Transverse colon (tissue), 4 donors: ENCODE measurements around the gene MACROH2A1. TPM values are rescaled to one million over a fixed set of nuclear protein-coding genes. Genes with fewer than 3 reads are reported as not detected.
A peak's percentile ranks its signal among the peaks of the same experiment; 100 is the strongest.

Experiments
- DNase-seq: peaks from one replicate; pipeline ENCODE4 v3.0.0-alpha.2; 2019
- H3K27ac ChIP-seq, 4 donors: fragments of 200-600 bp; sonication (generic); 2 replicates each; pipeline ENCODE4 v1.5.1; 2016 to 2018; ENCODE audit warnings: inconsistent platforms in 4 of 4
- H3K27me3 ChIP-seq: fragments of 200-600 bp; sonication (generic); 2 replicates; pipeline ENCODE4 v1.5.1; 2017; ENCODE audit warnings: inconsistent platforms
- H3K36me3 ChIP-seq, 4 donors: fragments of 200-600 bp; sonication (generic); 2 replicates each; pipeline ENCODE4 v1.5.1; 2017 to 2019; ENCODE audit warnings: inconsistent platforms in 4 of 4
- H3K4me1 ChIP-seq, 4 donors: fragments of 200-600 bp; sonication (generic); 2 replicates each; pipeline ENCODE4 v1.5.1; 2017 to 2020; ENCODE audit warnings: inconsistent platforms in 4 of 4
- H3K4me3 ChIP-seq, 4 donors: fragments of 200-600 bp; sonication (generic); 1 replicate in 1 of 4; 2 replicates in 3 of 4; pipeline versions ENCODE4 v1.5.1 to v1.6.1; 2017 to 2019; ENCODE audit warnings: inconsistent platforms in 4 of 4
- H3K9me3 ChIP-seq, 2 donors: fragments of 200-600 bp; sonication (generic); 2 replicates each; pipeline ENCODE4 v1.5.1; 2017 to 2019; ENCODE audit warnings: inconsistent platforms in 2 of 2
- EP300 ChIP-seq: sonication (generic); formaldehyde crosslinking; IDR thresholded peaks from one replicate; pipeline ENCODE4 v1.6.1; 2017; ENCODE audit warnings: antibody characterized with exemption, low read depth
- POLR2A ChIP-seq: fragments of 450-650 bp; IDR thresholded peaks from one replicate; pipeline ENCODE4 v1.6.1; 2016; ENCODE audit warnings: antibody characterized with exemption, mild to moderate bottlenecking, moderate library complexity
- POLR2AphosphoS5 ChIP-seq, 3 donors: sonication (generic); formaldehyde crosslinking; IDR thresholded peaks; one replicate each; pipeline ENCODE4 v1.6.1; 2016; ENCODE audit warnings: antibody characterized with exemption in 3 of 3
- WGBS, 2 donors: methylation state at CpG; one replicate each; pipeline ENCODE4 v1.1.5; 2018; ENCODE audit warnings: low coverage in 1 of 2; 5-methylcytosine and 5-hydroxymethylcytosine counted together
- in situ Hi-C, 4 donors: fragments of 200-750 bp; cut with MboI; loops; one replicate each; pipeline versions ENCODE4 v1.15.0 to v1.15.1; 2017; ENCODE audit warnings: low sequenced_read_pairs in 3 of 4, low pct_ligation_motif_present in 1 of 4, low pct_unique_long_range_greater_than_20kb in 1 of 4
- intact Hi-C: fragments of 100-400 bp; cut with DNase I; formaldehyde crosslinking; loops from one replicate; pipeline ENCODE4 v1.15.1; 2023; ENCODE audit warnings: low total_unique reads
- total RNA-seq, 4 donors: library from RNA; depleted of rRNA; stranded (reverse); fragments of >200 nt; gene quantifications; one replicate each; pipeline ENCODE4 v1.1.0, GENCODE V29; 2016
- TF ChIP-seq, protein P1 (sequence below), 5 experiments: fragments of 200-600 bp in 3 of 5; fragments of 450-650 bp in 2 of 5; sonication (generic) in 3 of 5; IDR thresholded peaks; 1 replicate in 2 of 5; 2 replicates in 3 of 5; pipeline ENCODE4 v1.5.1; 2016 to 2017; ENCODE audit warnings: antibody characterized with exemption in 5 of 5, inconsistent platforms in 3 of 5, mild to moderate bottlenecking in 2 of 5, moderate library complexity in 1 of 5

The MACROH2A1 gene
- total RNA-seq, 4 donors from 2014 or later: 190 to 348 (median 314) TPM

DNA sequence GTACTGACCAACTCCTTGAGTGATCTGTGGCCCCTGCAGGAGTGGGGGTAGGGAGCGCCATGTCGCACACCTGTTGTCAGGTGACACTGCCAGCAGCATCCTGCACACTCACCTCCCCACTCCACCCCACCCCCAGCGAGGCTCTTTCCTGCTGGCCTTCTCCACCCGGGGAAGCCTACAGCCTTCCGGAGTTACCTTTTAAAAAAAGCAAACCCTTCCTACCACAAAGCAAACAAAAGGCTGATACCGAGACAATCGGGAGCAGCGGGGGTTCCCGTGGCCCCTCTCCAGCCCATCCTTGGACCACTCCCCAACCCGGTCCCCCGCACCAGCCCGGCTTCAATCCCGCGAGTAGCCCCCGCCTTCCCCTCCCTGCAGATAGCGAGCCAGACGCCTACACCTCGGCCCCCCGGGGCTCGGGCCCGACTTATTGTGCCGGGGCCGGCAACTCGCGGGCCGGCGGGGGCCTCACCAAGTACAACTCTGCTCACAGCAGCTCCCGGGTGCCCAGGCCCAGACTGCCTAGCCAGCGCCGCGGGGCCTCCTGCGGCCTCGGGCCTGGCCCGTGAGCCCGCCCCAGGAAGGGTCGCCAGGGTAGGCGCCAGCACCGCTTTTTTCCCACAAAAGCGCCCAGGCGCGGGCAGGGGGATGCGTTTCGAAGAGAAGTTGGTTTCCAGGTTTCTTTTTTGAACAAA lies 724 bp downstream of the MACROH2A1 start:
- H3K4me3 ChIP-seq: peak overlapping the region; percentile 95 to 99 (median 98)
- H3K36me3 ChIP-seq: no peaks in the 10 kb centered on the region
- H3K9me3 ChIP-seq: no peaks in the 10 kb centered on the region
- TF ChIP-seq, protein P1, sequence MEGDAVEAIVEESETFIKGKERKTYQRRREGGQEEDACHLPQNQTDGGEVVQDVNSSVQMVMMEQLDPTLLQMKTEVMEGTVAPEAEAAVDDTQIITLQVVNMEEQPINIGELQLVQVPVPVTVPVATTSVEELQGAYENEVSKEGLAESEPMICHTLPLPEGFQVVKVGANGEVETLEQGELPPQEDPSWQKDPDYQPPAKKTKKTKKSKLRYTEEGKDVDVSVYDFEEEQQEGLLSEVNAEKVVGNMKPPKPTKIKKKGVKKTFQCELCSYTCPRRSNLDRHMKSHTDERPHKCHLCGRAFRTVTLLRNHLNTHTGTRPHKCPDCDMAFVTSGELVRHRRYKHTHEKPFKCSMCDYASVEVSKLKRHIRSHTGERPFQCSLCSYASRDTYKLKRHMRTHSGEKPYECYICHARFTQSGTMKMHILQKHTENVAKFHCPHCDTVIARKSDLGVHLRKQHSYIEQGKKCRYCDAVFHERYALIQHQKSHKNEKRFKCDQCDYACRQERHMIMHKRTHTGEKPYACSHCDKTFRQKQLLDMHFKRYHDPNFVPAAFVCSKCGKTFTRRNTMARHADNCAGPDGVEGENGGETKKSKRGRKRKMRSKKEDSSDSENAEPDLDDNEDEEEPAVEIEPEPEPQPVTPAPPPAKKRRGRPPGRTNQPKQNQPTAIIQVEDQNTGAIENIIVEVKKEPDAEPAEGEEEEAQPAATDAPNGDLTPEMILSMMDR (IDR thresholded peaks at IDR 0.05): no peak
- TF ChIP-seq POLR2AphosphoS5 (IDR thresholded peaks at IDR 0.05) (peak in 2 of 3 donors; percentile 17 to 48), POLR2A (no peak), EP300 (no peak)
- in situ Hi-C loops (no loop called here), intact Hi-C loops (loop anchor here (5.0 kb wide), 1 partner anchor 41 kb away; no protein-coding TSS in a partner anchor)
- no peaks in the 10 kb centered on the region for H3K27me3 ChIP-seq
- peak; percentile 77 for DNase-seq
- 0% methylated on average over 41 of the region's 43 CpGs; no CpG with 5 or more reads in 1 of the 2 donors for WGBS, 2 donors
- H3K27ac ChIP-seq: peak overlapping the region; percentile 88 to 95 (median 92)
- peaks cover 19 to 58% (median 47%) of the 10 kb centered on the region in 4 donors for H3K4me1 ChIP-seq

DNA sequence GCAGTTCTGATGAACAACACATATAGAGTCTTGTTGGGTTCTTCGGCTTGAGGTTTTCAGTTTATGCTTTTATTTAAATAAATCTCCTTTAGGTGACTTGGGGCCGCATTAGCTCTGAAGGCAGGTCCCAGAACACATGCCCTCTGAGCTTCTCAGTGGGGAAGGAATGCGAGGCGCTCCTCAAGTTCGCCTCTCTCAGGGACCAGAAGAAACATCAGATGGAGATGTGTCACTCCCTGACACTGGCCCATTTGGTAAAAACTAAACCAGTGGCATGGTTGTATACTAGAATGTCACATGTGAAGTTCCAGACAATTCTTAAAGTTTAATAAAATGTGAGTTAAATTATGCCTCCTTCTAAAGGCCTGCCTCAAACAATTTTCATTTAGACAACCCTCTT lies 1.9 kb downstream of the MACROH2A1 start:
- Histone ChIP-seq H3K4me3 (no peak overlapping the region), H3K27me3 (no peaks in the 10 kb centered on the region), H3K4me1 (peaks cover 21 to 68% (median 54%) of the 10 kb centered on the region in 4 donors), H3K9me3 (no peaks in the 10 kb centered on the region), H3K36me3 (no peaks in the 10 kb centered on the region), H3K27ac (peak overlapping the region in 1 of 4 donors; percentile 95)
- 84% methylated on average over 5 of the region's 5 CpGs; no CpG with 5 or more reads in 1 of the 2 donors for WGBS, 2 donors
- TF ChIP-seq, protein P1 (IDR thresholded peaks at IDR 0.05): no peak
- TF ChIP-seq EP300 (no peak), POLR2AphosphoS5 (IDR thresholded peaks at IDR 0.05) (no peak), POLR2A (no peak)
- DNase-seq: no peak
- in situ Hi-C loops (no loop called here), intact Hi-C loops (loop anchor here (5.0 kb wide), 1 partner anchor 40 kb away; no protein-coding TSS in a partner anchor)

DNA sequence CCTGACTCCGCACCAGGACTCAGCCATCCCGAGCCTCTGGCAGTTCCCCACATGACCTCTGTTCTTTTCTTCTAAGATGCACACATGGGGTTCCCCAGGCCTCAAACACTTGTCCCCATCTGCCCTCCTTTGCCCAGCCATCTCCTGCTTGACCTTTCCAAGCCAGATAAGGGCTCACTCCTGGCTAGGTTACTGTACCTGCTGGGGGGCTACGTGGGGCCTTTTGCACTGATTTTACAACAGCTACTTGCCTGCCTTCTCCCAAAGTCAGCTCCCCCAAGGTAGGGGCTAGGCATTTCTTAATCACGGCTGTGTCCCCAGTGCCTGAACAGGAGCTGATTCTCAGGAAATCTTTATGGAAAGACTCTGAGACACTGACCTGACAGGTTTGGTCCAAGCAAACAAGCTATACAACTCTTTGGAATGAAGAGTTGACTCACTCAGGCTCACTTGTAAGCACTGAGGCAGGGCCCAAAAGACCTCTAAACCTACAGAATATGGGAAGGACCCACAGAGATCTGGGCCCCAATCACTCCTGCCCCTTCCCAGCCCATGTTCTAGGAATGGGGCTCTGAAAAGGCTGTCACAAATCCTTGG lies 2.5 kb downstream of the MACROH2A1 start:
- TF ChIP-seq POLR2A (no peak), POLR2AphosphoS5 (IDR thresholded peaks at IDR 0.05) (no peak), EP300 (no peak)
- TF ChIP-seq, protein P1 (IDR thresholded peaks at IDR 0.05): no peak
- Histone ChIP-seq H3K27ac (peak overlapping the region in 1 of 4 donors; percentile 41), H3K36me3 (no peaks in the 10 kb centered on the region), H3K27me3 (no peaks in the 10 kb centered on the region), H3K4me1 (peaks cover 21 to 73% (median 55%) of the 10 kb centered on the region in 4 donors), H3K9me3 (no peaks in the 10 kb centered on the region), H3K4me3 (no peak overlapping the region)
- intact Hi-C loops (loop anchor here (5.0 kb wide), 1 partner anchor 39 kb away; no protein-coding TSS in a partner anchor), in situ Hi-C loops (no loop called here)
- no peak for DNase-seq
- 68 to 83% methylated on average over 2 to 4 of the region's 4 CpGs for WGBS, 2 donors

DNA sequence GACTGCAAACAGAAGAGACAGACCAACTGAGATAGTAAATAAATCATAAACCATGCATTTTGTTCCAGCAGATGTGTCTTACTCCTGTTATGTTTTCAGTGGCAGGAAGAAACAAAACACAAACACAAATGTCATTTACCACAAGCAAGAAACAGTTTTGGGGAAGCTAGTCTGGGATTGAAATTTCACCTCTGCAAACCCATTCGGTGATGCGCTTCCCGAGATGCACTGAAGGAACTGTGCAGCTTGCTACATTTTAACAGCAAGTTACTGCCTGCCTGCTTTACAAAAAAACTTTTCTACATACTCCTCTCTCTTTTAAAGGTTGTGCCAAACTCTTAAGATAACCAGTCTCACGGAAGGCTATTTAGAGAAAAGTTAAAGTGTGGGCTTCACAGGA lies 3.2 kb downstream of the MACROH2A1 start:
- TF ChIP-seq POLR2A: no peak
- TF ChIP-seq, protein P1 (IDR thresholded peaks at IDR 0.05): no peak
- no peak for TF ChIP-seq EP300
- no peak for TF ChIP-seq POLR2AphosphoS5 (IDR thresholded peaks at IDR 0.05)
- intact Hi-C loops: loop anchor here (5.0 kb wide), 1 partner anchor 39 kb away; no protein-coding TSS in a partner anchor
- WGBS, 2 donors: 63 to 67% methylated on average over 1 to 4 of the region's 4 CpGs
- peak overlapping the region in 1 of 4 donors; percentile 41 for H3K27ac ChIP-seq
- no peak for DNase-seq
- no peaks in the 10 kb centered on the region for H3K36me3 ChIP-seq
- H3K9me3 ChIP-seq: no peaks in the 10 kb centered on the region
- H3K27me3 ChIP-seq: no peaks in the 10 kb centered on the region
- peaks cover 19 to 80% (median 57%) of the 10 kb centered on the region in 4 donors for H3K4me1 ChIP-seq
- H3K4me3 ChIP-seq: no peak overlapping the region
- in situ Hi-C loops: no loop called here
